GM06990 (cell line): Measurements from ENCODE around the gene GNB2.
"Not testable (repeated sequence)": the region's sequence is repeated elsewhere in the genome, so short reads cannot be mapped to it uniquely, and the experiment has no call there.

Experiments
- DNase-seq: peaks from one replicate; pipeline ENCODE4 v3.0.0-alpha.2; 2011; ENCODE audit not compliant: insufficient read length; ENCODE audit errors: extremely low read depth
- H3K27me3 ChIP-seq: replicated peaks from 2 replicates; pipeline ENCODE4 v1.6.0; 2011; ENCODE audit warnings: low read length; ENCODE audit not compliant: control insufficient read depth, insufficient read depth
- H3K36me3 ChIP-seq: 2 replicates; pipeline ENCODE4 v1.5.1; 2011; ENCODE audit warnings: low read length; ENCODE audit not compliant: control insufficient read depth, insufficient read depth
- H3K4me3 ChIP-seq: replicated peaks from 2 replicates; pipeline ENCODE4 v1.5.1; 2011; ENCODE audit warnings: low read depth, mild to moderate bottlenecking, control low read depth, low read length
- TF ChIP-seq, protein P1 (sequence below): IDR thresholded peaks from 2 replicates; pipeline ENCODE4 v1.5.1; 2011; ENCODE audit warnings: low read length, control low read depth, mild to moderate bottlenecking, inconsistent platforms; ENCODE audit not compliant: insufficient read depth, poor library complexity, severe bottlenecking

The GNB2 gene

GRCh38 chr7:100655908-100656674 lies 17.4 kb upstream of the GNB2 start, which contains the start of gene ACTL6B:
Gene ACTL6B, minus strand, starts transcription at chr7:100656448. Its CDS starts 94 bp downstream, at chr7:100656354.
- TF ChIP-seq, protein P1, sequence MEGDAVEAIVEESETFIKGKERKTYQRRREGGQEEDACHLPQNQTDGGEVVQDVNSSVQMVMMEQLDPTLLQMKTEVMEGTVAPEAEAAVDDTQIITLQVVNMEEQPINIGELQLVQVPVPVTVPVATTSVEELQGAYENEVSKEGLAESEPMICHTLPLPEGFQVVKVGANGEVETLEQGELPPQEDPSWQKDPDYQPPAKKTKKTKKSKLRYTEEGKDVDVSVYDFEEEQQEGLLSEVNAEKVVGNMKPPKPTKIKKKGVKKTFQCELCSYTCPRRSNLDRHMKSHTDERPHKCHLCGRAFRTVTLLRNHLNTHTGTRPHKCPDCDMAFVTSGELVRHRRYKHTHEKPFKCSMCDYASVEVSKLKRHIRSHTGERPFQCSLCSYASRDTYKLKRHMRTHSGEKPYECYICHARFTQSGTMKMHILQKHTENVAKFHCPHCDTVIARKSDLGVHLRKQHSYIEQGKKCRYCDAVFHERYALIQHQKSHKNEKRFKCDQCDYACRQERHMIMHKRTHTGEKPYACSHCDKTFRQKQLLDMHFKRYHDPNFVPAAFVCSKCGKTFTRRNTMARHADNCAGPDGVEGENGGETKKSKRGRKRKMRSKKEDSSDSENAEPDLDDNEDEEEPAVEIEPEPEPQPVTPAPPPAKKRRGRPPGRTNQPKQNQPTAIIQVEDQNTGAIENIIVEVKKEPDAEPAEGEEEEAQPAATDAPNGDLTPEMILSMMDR = no peak
- Histone ChIP-seq H3K4me3 (no peak within 1 kb of the TSS), H3K36me3 (no peaks in the 10 kb centered on the region), H3K27me3 (no peaks in the 10 kb centered on the region; the same call in 1 of the 2 replicates)
- no peak for DNase-seq

- H3K27me3 ChIP-seq, H3K36me3 ChIP-seq, DNase-seq, H3K4me3 ChIP-seq: not testable (repeated sequence)
Observed at GRCh38 chr7:100662194-100662776, 11.3 kb upstream of the GNB2 start.

DNA sequence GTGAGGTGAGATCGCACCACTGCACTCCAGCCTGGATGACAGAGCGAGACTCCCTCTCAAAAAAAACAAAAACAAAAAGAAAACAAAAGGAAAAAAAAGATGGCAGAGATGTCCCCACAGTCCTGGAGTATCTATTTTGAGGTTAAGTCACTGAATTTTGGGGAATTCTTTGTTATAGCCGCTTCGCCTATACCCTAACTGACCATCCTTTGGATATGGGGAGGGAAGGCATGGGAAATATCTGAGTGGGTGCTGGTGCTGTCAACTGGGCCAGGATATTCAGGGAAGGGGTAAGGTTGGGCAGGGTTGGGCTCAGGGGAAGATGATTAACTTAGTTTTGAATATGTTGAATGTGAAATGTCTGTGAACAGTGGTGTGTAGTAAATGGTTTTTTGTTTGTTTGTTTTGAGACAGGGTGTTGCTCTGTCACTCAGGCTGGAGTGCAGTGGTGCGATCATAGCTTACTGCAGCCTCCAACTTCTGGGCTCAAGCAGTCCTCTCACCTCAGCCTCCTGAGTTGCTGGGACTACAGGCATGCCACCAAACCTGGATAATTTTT lies 8.3 kb upstream of the GNB2 start:
- H3K36me3 ChIP-seq = no peaks in the 10 kb centered on the region
- no peaks in the 10 kb centered on the region for H3K27me3 ChIP-seq
- H3K4me3 ChIP-seq = no peak overlapping the region
- TF ChIP-seq, protein P1 = no peak
- no peak for DNase-seq

DNA sequence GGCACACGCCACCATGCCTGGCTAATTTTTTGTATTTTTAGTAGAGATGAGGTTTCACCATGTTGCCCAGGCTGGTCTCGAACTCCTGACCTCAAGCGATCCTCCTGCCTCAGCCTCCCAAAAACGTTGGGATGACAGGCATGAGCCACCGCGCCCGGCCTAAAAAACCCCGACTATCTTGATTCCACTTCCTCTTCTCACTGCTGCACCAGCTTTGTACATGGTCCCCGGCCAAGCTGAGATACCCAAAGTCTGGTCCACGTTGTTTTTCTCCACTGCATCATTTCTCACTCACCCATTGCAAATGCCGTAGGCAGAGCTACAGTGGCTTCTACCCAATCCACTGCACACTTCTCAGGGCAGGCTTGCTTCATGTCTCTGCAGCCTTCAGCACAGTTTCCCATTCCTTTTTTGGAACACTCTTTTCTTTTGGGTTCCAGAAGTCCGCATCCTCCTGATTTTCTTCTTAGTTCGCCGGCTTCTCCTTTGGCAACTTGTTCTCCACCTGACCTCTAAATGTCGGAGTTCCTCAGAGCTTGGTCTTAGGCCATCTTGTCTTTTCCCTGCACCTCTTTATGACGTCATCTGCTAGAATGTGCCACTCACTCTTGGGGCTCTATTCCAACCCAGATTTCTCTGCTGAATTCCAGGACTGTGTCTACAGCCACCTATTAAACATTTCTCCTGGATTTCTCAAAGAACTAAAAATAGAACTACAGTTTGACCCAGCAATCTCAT lies 6.0 kb upstream of the GNB2 start:
- H3K27me3 ChIP-seq = no peaks in the 10 kb centered on the region
- TF ChIP-seq, protein P1 = no peak

GRCh38 chr7:100668069-100668449 lies 5.5 kb upstream of the GNB2 start:
- TF ChIP-seq, protein P1 = no peak
- Histone ChIP-seq H3K27me3 (no peaks in the 10 kb centered on the region), H3K36me3 (no peaks in the 10 kb centered on the region), H3K4me3 (no peak overlapping the region)
- no peak for DNase-seq

More for the DNA sequence above, 6.0 kb upstream of the GNB2 start:
- H3K36me3 ChIP-seq = no peaks in the 10 kb centered on the region
- DNase-seq = no peak
- no peak overlapping the region for H3K4me3 ChIP-seq

DNA sequence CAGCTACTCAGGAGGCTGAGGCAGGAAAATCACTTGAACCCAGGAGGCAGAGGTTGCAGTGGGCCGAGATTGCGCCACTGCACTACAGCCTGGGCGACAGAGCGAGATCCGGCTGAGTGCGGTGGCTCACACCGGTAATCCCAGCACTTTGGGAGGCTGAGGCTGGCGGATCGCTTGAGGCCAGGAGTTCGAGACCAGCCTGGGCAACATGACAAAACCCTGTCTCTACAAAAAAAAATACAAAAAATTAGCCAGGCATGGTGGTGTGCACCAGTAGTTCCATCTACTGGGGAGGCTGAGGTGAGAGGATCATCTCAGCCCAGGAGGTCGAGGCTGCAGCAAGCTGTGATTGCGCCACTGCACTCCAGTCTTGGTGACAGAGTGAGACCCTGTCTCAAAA lies 4.4 kb upstream of the GNB2 start:
- not testable (repeated sequence) for H3K27me3 ChIP-seq, DNase-seq, H3K4me3 ChIP-seq, H3K36me3 ChIP-seq
